ENCODE results near the gene MAMSTR.

- TF ChIP-seq BHLHE40 (IDR thresholded peaks at IDR 0.05; ENCODE audit: low read depth, low read length) (no peak), RFX5 (IDR thresholded peaks at IDR 0.05; ENCODE audit: low read depth, low read length) (no peak), POLR2A (IDR thresholded peaks at IDR 0.05; ENCODE audit: low read depth, low read length) (no peak)
- TF ChIP-seq, protein P1, sequence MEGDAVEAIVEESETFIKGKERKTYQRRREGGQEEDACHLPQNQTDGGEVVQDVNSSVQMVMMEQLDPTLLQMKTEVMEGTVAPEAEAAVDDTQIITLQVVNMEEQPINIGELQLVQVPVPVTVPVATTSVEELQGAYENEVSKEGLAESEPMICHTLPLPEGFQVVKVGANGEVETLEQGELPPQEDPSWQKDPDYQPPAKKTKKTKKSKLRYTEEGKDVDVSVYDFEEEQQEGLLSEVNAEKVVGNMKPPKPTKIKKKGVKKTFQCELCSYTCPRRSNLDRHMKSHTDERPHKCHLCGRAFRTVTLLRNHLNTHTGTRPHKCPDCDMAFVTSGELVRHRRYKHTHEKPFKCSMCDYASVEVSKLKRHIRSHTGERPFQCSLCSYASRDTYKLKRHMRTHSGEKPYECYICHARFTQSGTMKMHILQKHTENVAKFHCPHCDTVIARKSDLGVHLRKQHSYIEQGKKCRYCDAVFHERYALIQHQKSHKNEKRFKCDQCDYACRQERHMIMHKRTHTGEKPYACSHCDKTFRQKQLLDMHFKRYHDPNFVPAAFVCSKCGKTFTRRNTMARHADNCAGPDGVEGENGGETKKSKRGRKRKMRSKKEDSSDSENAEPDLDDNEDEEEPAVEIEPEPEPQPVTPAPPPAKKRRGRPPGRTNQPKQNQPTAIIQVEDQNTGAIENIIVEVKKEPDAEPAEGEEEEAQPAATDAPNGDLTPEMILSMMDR (conservative IDR thresholded peaks at IDR 0.05; ENCODE audit: low read depth, low read length) = no peak
Measured at GRCh38 chr19:48687776-48688175, 31.7 kb downstream of the MAMSTR start.
